GM21526 (cell line): Measurements from ENCODE around the gene VOPP1.

Experiments
- ATAC-seq: cut with Tn5 transposase; IDR thresholded peaks from one replicate; pipeline ENCODE4 v1.9.1; 2021; ENCODE audit warnings: moderate library complexity; ENCODE audit not compliant: unreplicated experiment, low FRiP score

The VOPP1 gene

DNA sequence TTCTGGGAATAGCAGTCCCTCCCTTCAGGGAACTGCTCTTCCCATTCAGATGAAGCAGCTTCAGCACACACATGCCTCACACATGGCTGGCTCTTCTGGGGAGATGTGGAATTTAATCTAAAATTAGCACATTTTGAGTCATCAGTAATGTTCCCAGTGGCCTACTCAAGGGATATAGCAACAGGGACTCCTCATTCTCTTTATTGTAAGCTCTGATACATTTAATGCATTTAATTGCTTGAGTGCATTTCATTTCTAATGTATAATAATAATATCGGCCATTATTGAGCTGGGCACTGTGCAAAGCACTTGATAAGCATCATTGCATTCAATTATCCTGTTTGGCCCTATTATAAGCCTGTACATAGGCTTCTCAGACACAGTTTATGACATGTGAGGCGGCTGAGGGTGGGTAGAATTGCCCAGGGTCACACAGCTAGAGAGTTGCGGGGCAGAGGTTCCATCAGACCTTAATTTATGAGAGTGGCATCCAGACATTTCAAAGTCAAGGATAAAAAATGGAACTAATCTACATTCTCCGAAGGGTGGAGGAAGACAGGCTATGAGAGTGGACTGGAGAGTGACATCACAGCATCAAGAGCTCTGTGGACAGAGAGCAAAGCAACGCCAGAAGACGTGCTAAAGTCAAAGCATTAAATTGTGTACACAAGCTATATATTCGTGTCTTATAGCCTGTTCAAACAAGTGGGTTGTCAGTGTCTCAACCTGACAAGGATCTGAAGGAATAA is 130.4 kb downstream of the VOPP1 start:
- ATAC-seq = no peak

- no peak for ATAC-seq
Measured at GRCh38 chr7:55441002-55441401, 131.3 kb downstream of the VOPP1 start.

- ATAC-seq = no peak
Measured at GRCh38 chr7:55440040-55440690, 132.1 kb downstream of the VOPP1 start.

DNA sequence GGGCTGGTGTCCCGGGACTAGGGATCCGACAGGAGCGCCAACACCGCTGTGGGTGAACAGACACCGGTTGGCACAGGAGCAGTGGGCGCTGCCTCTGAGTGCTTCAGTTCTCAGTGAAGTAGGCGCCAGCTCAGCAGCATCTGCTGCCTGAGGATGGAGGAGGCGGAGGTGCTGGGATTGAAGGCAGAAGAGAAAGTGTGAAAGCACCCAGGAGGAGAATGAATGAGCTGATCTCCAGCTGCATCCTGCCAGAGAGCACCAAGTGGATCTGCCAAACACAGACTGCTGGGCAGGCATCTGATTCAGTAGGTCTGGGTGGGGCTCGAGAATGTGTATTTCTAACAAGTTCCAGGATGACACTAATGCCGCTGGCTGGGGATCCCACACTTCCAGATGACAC is 132.7 kb downstream of the VOPP1 start:
- ATAC-seq = no peak

DNA sequence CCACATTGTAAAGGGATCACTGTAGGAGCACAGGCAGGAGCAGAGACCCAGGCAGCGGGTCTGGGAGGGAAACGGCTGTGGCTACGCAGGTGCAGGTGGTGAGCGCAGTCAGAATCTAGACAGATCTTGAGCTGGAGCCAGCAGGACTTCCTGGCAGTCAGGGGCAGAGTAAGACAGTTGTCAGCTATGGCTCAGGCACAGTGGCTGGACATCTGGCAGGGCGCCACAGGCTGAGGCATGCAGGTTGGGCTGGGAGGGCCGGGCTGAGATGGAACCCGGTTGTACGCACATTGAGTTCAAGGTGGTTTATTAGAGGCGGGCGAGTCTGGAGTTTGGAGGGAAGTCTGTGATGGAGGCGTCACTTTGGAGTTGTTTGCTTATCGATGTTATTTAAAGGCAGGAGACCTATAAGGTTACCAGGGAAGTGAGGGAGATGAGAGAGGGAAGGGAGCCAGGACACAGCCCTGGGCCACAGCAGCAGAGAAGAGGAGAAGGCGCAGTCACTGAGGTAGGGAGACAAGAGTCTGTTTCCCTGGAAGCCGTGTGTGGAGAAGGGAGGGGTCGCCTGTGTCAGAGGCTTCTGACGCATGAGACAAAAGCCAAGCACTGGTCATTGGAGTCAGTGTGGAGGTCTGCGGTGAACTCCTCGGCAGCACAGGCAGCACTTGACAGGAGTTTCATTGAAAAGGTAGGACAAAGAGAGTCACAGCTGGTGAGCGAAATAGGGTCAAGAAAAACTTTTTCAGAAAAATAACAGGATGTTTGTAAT is 133.4 kb downstream of the VOPP1 start:
- no peak for ATAC-seq

GRCh38 chr7:55438085-55438756 is 134.1 kb downstream of the VOPP1 start:
- no peak for ATAC-seq

GRCh38 chr7:55437375-55437774 is 134.9 kb downstream of the VOPP1 start:
- no peak for ATAC-seq

DNA sequence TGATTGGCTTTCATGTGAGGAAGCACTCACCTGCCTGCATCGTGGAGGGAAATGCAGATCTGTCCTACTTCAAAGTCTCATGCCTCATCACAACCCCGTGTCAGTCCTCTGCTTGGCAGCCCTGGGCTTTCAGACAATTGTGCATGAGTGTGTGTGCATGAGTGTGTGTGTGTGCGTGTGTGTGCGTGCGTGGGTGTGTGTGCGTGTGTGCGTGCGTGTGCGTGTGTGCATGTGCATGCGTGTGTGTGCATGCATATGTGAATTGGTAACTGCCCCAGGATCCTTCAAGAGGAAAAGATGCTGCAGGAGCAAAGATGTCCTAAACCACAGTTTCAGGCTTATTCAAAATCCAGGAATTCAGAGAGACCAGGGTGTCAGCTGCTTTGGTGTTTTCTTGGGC is 135.8 kb downstream of the VOPP1 start:
- no peak for ATAC-seq

DNA sequence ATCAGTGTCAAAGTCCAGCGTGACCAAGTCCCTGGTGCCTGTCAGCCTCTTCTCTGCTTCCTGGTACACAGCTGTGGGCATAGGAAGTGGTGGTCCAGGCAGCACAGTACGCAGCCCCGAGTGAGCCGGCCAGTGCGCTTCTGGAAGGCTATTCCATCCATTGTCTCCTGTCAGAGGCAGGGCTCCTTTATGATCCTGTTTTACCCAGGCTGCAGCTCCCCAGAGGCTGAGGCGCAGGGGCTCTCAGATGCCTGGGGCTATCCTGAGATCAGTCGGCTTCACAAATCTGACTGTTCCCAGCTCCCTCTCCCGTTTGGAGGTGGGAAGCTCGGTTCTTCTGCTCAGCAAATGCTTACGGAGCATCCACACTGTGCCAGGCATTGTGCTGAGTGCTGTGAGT is 136.8 kb downstream of the VOPP1 start:
- no peak for ATAC-seq

GRCh38 chr7:55432939-55433784 is 139.1 kb downstream of the VOPP1 start:
- ATAC-seq = no peak

GRCh38 chr7:55432506-55432905 is 139.8 kb downstream of the VOPP1 start:
- no peak for ATAC-seq

DNA sequence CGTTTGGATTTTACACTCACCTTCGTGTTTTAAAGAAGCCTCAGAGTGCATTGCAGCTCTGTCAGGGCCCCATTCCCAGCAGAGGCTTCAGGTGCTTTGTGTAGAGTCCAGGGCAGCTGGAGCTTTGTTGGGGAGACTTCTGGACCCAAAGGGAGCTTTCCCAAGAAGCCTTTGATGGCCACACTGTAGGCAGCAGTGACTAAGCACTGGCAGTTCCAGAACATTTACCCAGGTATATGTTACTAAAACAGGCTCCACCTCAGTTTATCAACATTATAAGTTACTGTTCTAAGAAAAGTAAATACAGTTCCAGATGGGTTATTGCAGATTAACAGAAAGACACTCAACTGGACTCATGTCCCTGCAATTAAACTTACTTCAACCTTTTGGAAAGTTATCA is 140.4 kb downstream of the VOPP1 start:
- ATAC-seq = no peak

- ATAC-seq = no peak
Measured at GRCh38 chr7:55429835-55430499, 142.3 kb downstream of the VOPP1 start.

DNA sequence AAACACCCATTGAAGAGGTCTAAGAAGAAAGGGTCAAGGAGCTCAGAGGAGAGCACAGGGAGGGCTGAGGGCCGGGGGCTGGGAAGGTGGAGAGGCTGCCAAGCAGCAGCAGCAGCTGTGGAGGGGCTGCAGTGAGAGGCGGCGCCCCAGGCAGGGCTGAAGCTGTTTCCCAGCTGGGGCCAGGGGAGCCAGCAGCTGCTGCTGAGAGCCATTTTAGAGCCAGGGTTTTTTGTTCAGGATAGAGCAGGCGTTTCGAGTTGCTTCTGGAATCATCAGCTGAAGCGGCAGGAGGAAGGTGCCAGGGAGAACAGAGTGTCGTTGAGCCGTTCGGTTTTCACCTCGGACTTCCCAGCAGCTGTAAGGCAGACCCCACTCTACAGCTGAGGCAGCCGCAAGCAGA is 144.5 kb downstream of the VOPP1 start:
- ATAC-seq = no peak

DNA sequence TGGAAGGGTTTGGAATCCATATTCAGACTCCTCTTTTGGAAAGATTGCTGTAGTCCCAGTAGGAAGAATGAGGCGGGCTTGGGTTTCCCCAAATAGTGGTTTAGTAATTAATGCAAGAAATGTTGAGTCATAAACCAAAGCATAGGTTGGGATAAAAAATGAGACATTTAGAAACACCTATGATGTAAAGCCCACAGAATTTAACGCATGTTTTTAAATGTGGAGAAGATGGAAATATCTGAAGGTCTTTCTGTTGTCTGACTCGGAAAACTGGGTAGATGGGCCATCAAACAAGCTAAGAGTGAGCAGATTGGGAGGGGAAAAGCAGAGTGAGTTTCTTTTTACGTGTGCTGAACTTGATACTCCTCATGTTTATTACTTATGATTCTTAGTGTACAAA is 145.0 kb downstream of the VOPP1 start:
- ATAC-seq = no peak

GRCh38 chr7:55426676-55427075 is 145.6 kb downstream of the VOPP1 start:
- ATAC-seq = no peak

DNA sequence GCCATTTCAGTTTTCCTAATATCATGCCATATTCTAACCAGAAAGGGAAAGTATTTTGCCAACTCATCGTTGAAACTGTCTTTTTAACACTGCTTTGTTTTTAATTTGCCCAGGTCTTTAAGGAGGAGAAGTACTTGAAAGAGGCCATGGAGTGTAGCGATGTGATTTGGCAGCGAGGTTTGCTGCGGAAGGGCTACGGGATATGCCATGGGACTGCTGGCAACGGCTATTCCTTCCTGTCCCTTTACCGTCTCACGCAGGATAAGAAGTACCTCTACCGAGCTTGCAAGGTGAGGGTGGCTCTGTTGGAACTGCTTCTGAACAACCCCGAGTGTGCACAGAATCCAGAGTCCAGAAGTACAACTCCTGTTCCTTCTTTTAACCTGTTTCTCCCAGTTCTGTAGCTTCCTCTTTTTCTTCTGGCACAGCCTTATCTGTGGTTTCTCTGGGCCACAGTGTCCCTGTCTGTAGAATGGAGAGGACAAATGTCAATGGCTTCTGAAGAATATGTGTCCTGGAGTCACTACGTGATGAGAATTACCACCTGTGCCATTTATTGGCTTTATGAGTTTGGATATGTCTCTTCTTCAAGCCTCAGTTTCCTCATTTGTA is 147.1 kb downstream of the VOPP1 start:
- no peak for ATAC-seq

DNA sequence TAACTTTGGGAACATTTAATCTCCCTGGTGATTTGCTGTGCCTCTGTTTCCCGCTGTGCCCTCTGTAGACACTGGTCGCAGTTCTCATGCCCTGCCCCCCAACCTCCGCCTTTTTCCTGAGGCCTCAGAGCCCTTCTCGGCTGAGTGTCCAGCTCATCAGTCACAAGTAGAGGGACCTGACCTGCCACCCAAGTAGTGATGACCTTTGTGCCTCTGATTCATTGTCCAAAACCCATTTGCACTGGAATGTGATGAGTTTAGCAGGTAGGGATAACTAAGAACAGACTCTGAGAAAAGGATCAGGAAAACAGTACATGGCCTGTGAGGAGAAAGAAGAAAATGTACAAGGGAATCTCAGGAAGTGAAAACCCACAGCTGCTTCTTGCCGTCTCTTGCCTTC is 148.4 kb downstream of the VOPP1 start:
- no peak for ATAC-seq

- no peak for ATAC-seq
Measured at GRCh38 chr7:55423277-55423711, 149.0 kb downstream of the VOPP1 start.
